Neural progenitor cell (in vitro differentiated cells): ENCODE data around the gene LMAN2. TPM values are rescaled to one million over a fixed set of nuclear protein-coding genes. Genes with fewer than 3 reads are reported as not detected.

Source experiments
- DNase-seq: peaks from one replicate; pipeline ENCODE4 v3.0.0-alpha.2; 2016; ENCODE audit warnings: low spot score
- H2AFZ ChIP-seq: fragments of 200-600 bp; sonication (generic); replicated peaks from 2 replicates; pipeline ENCODE4 v1.6.1; 2016; ENCODE audit warnings: antibody characterized with exemption
- H3F3A ChIP-seq: fragments of 200-600 bp; sonication (generic); 2 replicates; pipeline ENCODE4 v1.6.1; 2016; ENCODE audit warnings: antibody characterized with exemption, low read depth
- H3K27ac ChIP-seq: fragments of 200-600 bp; sonication (generic); 2 replicates; pipeline ENCODE4 v1.5.1; 2016; ENCODE audit warnings: mild to moderate bottlenecking
- H3K27me3 ChIP-seq: fragments of 200-600 bp; sonication (generic); 2 replicates; pipeline ENCODE4 v1.6.1; 2016; ENCODE audit warnings: mild to moderate bottlenecking, moderate library complexity
- H3K36me3 ChIP-seq: fragments of 200-600 bp; sonication (generic); 2 replicates; pipeline ENCODE4 v1.5.1; 2016
- H3K4me1 ChIP-seq: fragments of 200-600 bp; sonication (generic); 2 replicates; pipeline ENCODE4 v1.6.1; 2016; ENCODE audit warnings: mixed run types
- H3K4me2 ChIP-seq: fragments of 200-600 bp; sonication (generic); 2 replicates; pipeline ENCODE4 v1.6.1; 2016
- H3K4me3 ChIP-seq: fragments of 200-600 bp; sonication (generic); 2 replicates; pipeline ENCODE4 v1.5.1; 2016
- H3K79me2 ChIP-seq: fragments of 200-600 bp; sonication (generic); 2 replicates; pipeline ENCODE4 v1.6.1; 2016; ENCODE audit warnings: low read depth
- H3K9ac ChIP-seq: fragments of 200-600 bp; sonication (generic); 2 replicates; pipeline ENCODE4 v1.6.1; 2016
- H3K9me3 ChIP-seq: fragments of 200-600 bp; sonication (generic); 2 replicates; pipeline ENCODE4 v1.5.1; 2016; ENCODE audit warnings: low read depth
- H4K20me1 ChIP-seq: fragments of 200-600 bp; sonication (generic); 2 replicates; pipeline ENCODE4 v1.6.1; 2016; ENCODE audit warnings: low read depth
- H3K27ac Mint-ChIP-seq: 3 replicates; pipeline ENCODE4 v1.8.0; 2021; ENCODE audit warnings: mixed read lengths
- H3K27me3 Mint-ChIP-seq: 2 replicates; pipeline ENCODE4 v1.8.0; 2022; ENCODE audit warnings: low read depth, mild to moderate bottlenecking, inconsistent platforms, moderate library complexity, mixed read lengths; ENCODE audit not compliant: insufficient read depth
- H3K36me3 Mint-ChIP-seq: 3 replicates; pipeline ENCODE4 v1.8.0; 2021; ENCODE audit warnings: mixed read lengths
- H3K4me1 Mint-ChIP-seq: 3 replicates; pipeline ENCODE4 v1.8.0; 2021; ENCODE audit warnings: mixed read lengths
- H3K4me3 Mint-ChIP-seq: 3 replicates; pipeline ENCODE4 v1.8.0; 2021; ENCODE audit warnings: mild to moderate bottlenecking, moderate library complexity, mixed read lengths
- H3K9me3 Mint-ChIP-seq: 3 replicates; pipeline ENCODE4 v1.8.0; 2020; ENCODE audit warnings: mixed read lengths
- CTCF ChIP-seq: fragments of 200-600 bp; sonication (generic); IDR thresholded peaks from 2 replicates; pipeline ENCODE4 v1.5.1; 2017; ENCODE audit warnings: antibody characterized with exemption, mild to moderate bottlenecking
- EZH2 ChIP-seq: fragments of 200-600 bp; sonication (generic); IDR thresholded peaks from 2 replicates; pipeline ENCODE4 v1.6.1; 2017; ENCODE audit warnings: antibody characterized with exemption, mild to moderate bottlenecking, moderate library complexity
- EZH2phosphoT487 ChIP-seq: fragments of 200-600 bp; sonication (generic); IDR thresholded peaks from 2 replicates; pipeline ENCODE4 v1.6.1; 2017; ENCODE audit warnings: antibody characterized with exemption
- total RNA-seq: library from RNA; depleted of rRNA; stranded (reverse); fragments of >200 nt; gene quantifications from 2 replicates; pipeline ENCODE4 v1.2.3, GENCODE V29; 2015; ENCODE audit warnings: low replicate concordance

LMAN2 gene
- total RNA-seq, 1 donor from 2014 or later, result 96.5 TPM

- no peak overlapping the region for H3K4me2 ChIP-seq
- H3K4me1 Mint-ChIP-seq, result peaks cover 42% of the 10 kb centered on the region
- H3K36me3 ChIP-seq, result no peaks in the 10 kb centered on the region
- H3K9me3 Mint-ChIP-seq, result peaks cover 2% of the 10 kb centered on the region
- H4K20me1 ChIP-seq, result peaks cover 8% of the 10 kb centered on the region
- no peak overlapping the region for H2AFZ ChIP-seq
- no peak overlapping the region for H3K27ac ChIP-seq
- no peak overlapping the region for H3K4me3 Mint-ChIP-seq
- H3K9me3 ChIP-seq, result no peaks in the 10 kb centered on the region
- no peak overlapping the region for H3K27ac Mint-ChIP-seq
- peaks cover 9% of the 10 kb centered on the region for H3K27me3 ChIP-seq
- TF ChIP-seq EZH2phosphoT487 (no peak), CTCF (no peak), EZH2 (no peak)
- peaks cover 17% of the 10 kb centered on the region for H3K27me3 Mint-ChIP-seq
- H3F3A ChIP-seq, result peaks cover 12% of the 10 kb centered on the region
- peaks cover 16% of the 10 kb centered on the region for H3K79me2 ChIP-seq
- H3K4me1 ChIP-seq, result peaks cover 12% of the 10 kb centered on the region
- no peak overlapping the region for H3K4me3 ChIP-seq
- H3K9ac ChIP-seq, result no peak overlapping the region
- no peaks in the 10 kb centered on the region for H3K36me3 Mint-ChIP-seq
- no peak for DNase-seq
Observed at GRCh38 chr5:177354711-177355110, 3.2 kb upstream of the LMAN2 start.

GRCh38 chr5:177354256-177354655 lies 2.8 kb upstream of the LMAN2 start:
- Mint-ChIP-seq H3K4me3 (peak overlapping the region; percentile 2), H3K9me3 (peaks cover 2% of the 10 kb centered on the region), H3K4me1 (peaks cover 45% of the 10 kb centered on the region), H3K27me3 (peaks cover 17% of the 10 kb centered on the region), H3K27ac (no peak overlapping the region), H3K36me3 (no peaks in the 10 kb centered on the region)
- Histone ChIP-seq H4K20me1 (peaks cover 8% of the 10 kb centered on the region), H3K4me3 (no peak overlapping the region), H3K36me3 (no peaks in the 10 kb centered on the region), H3K79me2 (peaks cover 21% of the 10 kb centered on the region), H3K27ac (no peak overlapping the region), H3K27me3 (peaks cover 9% of the 10 kb centered on the region), H3K4me1 (peaks cover 12% of the 10 kb centered on the region), H3F3A (peaks cover 17% of the 10 kb centered on the region), H3K9ac (no peak overlapping the region), H3K4me2 (no peak overlapping the region), H2AFZ (no peak overlapping the region), H3K9me3 (no peaks in the 10 kb centered on the region)
- no peak for TF ChIP-seq EZH2
- no peak for TF ChIP-seq EZH2phosphoT487
- no peak for TF ChIP-seq CTCF
- no peak for DNase-seq

DNA sequence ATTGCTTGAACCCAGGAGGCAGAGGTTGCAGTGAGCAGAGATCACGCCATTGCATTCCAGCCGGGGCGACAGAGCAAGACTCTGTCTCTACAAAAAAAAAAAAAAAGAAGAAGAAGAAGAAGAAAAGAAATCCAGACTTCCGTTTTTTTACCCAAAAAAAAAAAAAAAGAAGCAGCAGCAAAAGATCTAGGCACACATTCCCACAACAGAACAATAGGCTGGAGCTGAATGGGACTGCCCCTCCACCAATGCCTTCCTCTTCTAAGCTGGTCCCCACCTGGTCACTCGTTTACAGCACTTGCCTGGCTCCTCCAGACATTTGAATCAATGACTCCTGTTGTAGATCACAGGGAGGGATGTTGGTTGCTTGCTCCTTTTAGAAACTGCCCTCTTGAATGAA lies 1.6 kb upstream of the LMAN2 start:
- Histone ChIP-seq H3K27ac (no peak overlapping the region), H3K27me3 (peaks cover 9% of the 10 kb centered on the region), H3K79me2 (peaks cover 32% of the 10 kb centered on the region), H3K4me1 (peaks cover 12% of the 10 kb centered on the region), H3K9ac (no peak overlapping the region), H2AFZ (no peak overlapping the region), H3K36me3 (no peaks in the 10 kb centered on the region), H3F3A (peaks cover 22% of the 10 kb centered on the region), H3K4me3 (no peak overlapping the region), H4K20me1 (peaks cover 8% of the 10 kb centered on the region), H3K4me2 (no peak overlapping the region), H3K9me3 (no peaks in the 10 kb centered on the region)
- Mint-ChIP-seq H3K27ac (no peak overlapping the region), H3K4me1 (peaks cover 38% of the 10 kb centered on the region), H3K27me3 (peaks cover 14% of the 10 kb centered on the region), H3K4me3 (peak overlapping the region; percentile 63), H3K9me3 (peaks cover 2% of the 10 kb centered on the region), H3K36me3 (no peaks in the 10 kb centered on the region)
- no peak for DNase-seq
- TF ChIP-seq EZH2, result no peak
- TF ChIP-seq CTCF, result no peak
- no peak for TF ChIP-seq EZH2phosphoT487
